Tibial nerve (tissue), 4 donors: Measurements from ENCODE around the gene LECT2.

Experiments
- CTCF ChIP-seq, 5 experiments: fragments of 200-600 bp in 3 of 5; fragments of 450-650 bp in 2 of 5; sonication (generic) in 3 of 5; IDR thresholded peaks; one replicate each; pipeline ENCODE4 v1.5.1; 2016 to 2019; ENCODE audit warnings: antibody characterized with exemption in 5 of 5, mild to moderate bottlenecking in 3 of 5, moderate library complexity in 2 of 5
- EP300 ChIP-seq, 2 donors: sonication (generic); formaldehyde crosslinking; IDR thresholded peaks; one replicate each; pipeline ENCODE4 v1.6.1; 2017; ENCODE audit warnings: antibody characterized with exemption in 2 of 2, mild to moderate bottlenecking in 1 of 2
- POLR2A ChIP-seq, 2 donors: fragments of 450-650 bp; IDR thresholded peaks; one replicate each; pipeline ENCODE4 v1.6.1; 2017; ENCODE audit warnings: antibody characterized with exemption in 2 of 2, mild to moderate bottlenecking in 2 of 2, moderate library complexity in 2 of 2

GRCh38 chr5:135978993-135979392 lies 24.2 kb upstream of the LECT2 start:
- no peak for TF ChIP-seq CTCF (IDR thresholded peaks at IDR 0.05)
- no peak for TF ChIP-seq POLR2A (IDR thresholded peaks at IDR 0.05)
- no peak for TF ChIP-seq EP300 (IDR thresholded peaks at IDR 0.05)
